ENCODE data around the gene GLRA3. TPM values are rescaled to one million over a fixed set of nuclear protein-coding genes. Genes with fewer than 3 reads are reported as not detected.

GLRA3 gene
- total and polyA plus RNA-seq, 10 of the 15 experiments (the other 5 are each of a cell fraction or from before 2014, with no cell fraction given) = not detected

GRCh38 chr4:174860588-174860987 is 31.5 kb upstream of the GLRA3 start:
- BruUV-seq (replicated peaks) = no TSS peak

More at GRCh38 chr4:174860588-174860987, 31.5 kb upstream of the GLRA3 start:
- ChIA-PET SMC1A (ENCODE audit: uncharacterized antibody, unreplicated experiment) (interaction anchor here (1.2 kb wide), 1 partner anchor 23 kb away, joined by 3 read pairs; no protein-coding TSS in a partner anchor), RAD21 (ENCODE audit: unreplicated experiment) (no interaction called here), POLR2A (no interaction called here), CTCF (no interaction called here)
- H4K20me1 ChIP-seq (ENCODE audit: control insufficient read depth, insufficient read depth) = no peaks in the 10 kb centered on the region
- H3K79me2 ChIP-seq (ENCODE audit: control insufficient read depth, insufficient read depth, low read length) = no peaks in the 10 kb centered on the region
- no peak for ATAC-seq
- no peak for TF ChIP-seq CHD4 (IDR thresholded peaks at IDR 0.05)
- no peak for TF ChIP-seq IRF4 (IDR thresholded peaks at IDR 0.05; ENCODE audit: low read depth, low read length)
- no peak for TF ChIP-seq NR2C2 (IDR thresholded peaks at IDR 0.05; ENCODE audit: borderline replicate concordance, control insufficient read depth, insufficient read length, low read depth)
- no peak for TF ChIP-seq ZNF384 (IDR thresholded peaks at IDR 0.05; ENCODE audit: borderline replicate concordance, low read depth, low read length)
- TF ChIP-seq MYC (IDR thresholded peaks at IDR 0.05; ENCODE audit: insufficient read depth, insufficient read length, insufficient replicate concordance, low read length, severe bottlenecking) = no peak
- TF ChIP-seq KLF5 (IDR thresholded peaks at IDR 0.05; ENCODE audit: partially characterized antibody) = no peak
- TF ChIP-seq YY1 (IDR thresholded peaks at IDR 0.05; ENCODE audit: low read depth, low read length) = no peak
- TF ChIP-seq EGR1 (IDR thresholded peaks at IDR 0.05; ENCODE audit: borderline replicate concordance in 1 of 2, low read depth in 2 of 2, low read length in 2 of 2) = no peak
- TF ChIP-seq BMI1 (IDR thresholded peaks at IDR 0.05; ENCODE audit: borderline replicate concordance) = no peak
- no peak for TF ChIP-seq SMAD1 (IDR thresholded peaks at IDR 0.05; ENCODE audit: low read depth, partially characterized antibody)
- no peak for TF ChIP-seq ESRRA (IDR thresholded peaks at IDR 0.05; ENCODE audit: low read length)
- TF ChIP-seq CREB1 (IDR thresholded peaks at IDR 0.05; ENCODE audit: low read depth) = no peak
- no peak for TF ChIP-seq SP1 (IDR thresholded peaks at IDR 0.05; ENCODE audit: low read depth, low read length)
- TF ChIP-seq STAT3 (IDR thresholded peaks at IDR 0.05; ENCODE audit: low read depth, low read length) = no peak
- TF ChIP-seq SREBF1 (IDR thresholded peaks at IDR 0.05; ENCODE audit: low read length) = no peak
- TF ChIP-seq ZBTB33 (IDR thresholded peaks at IDR 0.05) = no peak
- TF ChIP-seq SMARCA5 (IDR thresholded peaks at IDR 0.05) = no peak
- no peak for TF ChIP-seq HDGF (IDR thresholded peaks at IDR 0.05)
- no peak for TF ChIP-seq PRDM15 (CRISPR knock-in tag; IDR thresholded peaks at IDR 0.05)
- no peak overlapping the region for H2AFZ ChIP-seq (ENCODE audit: control insufficient read depth, low read depth, low read length)
- no peak for FAIRE-seq
- DNase-seq (ENCODE audit: low read depth, low spot score) = no peak
- WGBS (ENCODE audit: insufficient coverage, insufficient replicate concordance, low lambda C conversion rate, missing lambda C conversion rate) = 0% methylated on average over 1 of the region's 1 CpG
- H3K27me3 ChIP-seq (replicated peaks in 1 of 2; ENCODE audit: control insufficient read depth in 2 of 2, insufficient read depth in 2 of 2, low read length in 1 of 2) = no peaks in the 10 kb centered on the region
- no peaks in the 10 kb centered on the region for H3K4me1 ChIP-seq (ENCODE audit: control insufficient read depth, insufficient read depth, low read length)
- intact Hi-C loops (cut with micrococcal nuclease; ENCODE audit: unreplicated experiment) = no loop called here
- H3K9me3 ChIP-seq (replicated peaks; ENCODE audit: control insufficient read depth, insufficient read depth, low read length) = no peaks in the 10 kb centered on the region
- no peaks in the 10 kb centered on the region for H3K36me3 ChIP-seq (ENCODE audit: control insufficient read depth in 2 of 2, insufficient read depth in 2 of 2, low read length in 1 of 2)
- no peak overlapping the region for H3K4me3 ChIP-seq
- in situ Hi-C loops (cut with MboI) = loop anchor here (25.0 kb wide), 1 partner anchor 677 kb away; no protein-coding TSS in a partner anchor
- H3K9ac ChIP-seq (ENCODE audit: control insufficient read depth, insufficient read depth, low read length) = no peak overlapping the region
- no peak overlapping the region for H3K27ac ChIP-seq (ENCODE audit: control insufficient read depth, insufficient read depth)
- no peak overlapping the region for H3K4me2 ChIP-seq (ENCODE audit: control insufficient read depth, insufficient read depth)
